ENCODE measurements around the gene FSD1L.
"Not testable (repeated sequence)": the region's sequence is repeated elsewhere in the genome, so short reads cannot be mapped to it uniquely, and the experiment has no call there.

The FSD1L gene

DNA sequence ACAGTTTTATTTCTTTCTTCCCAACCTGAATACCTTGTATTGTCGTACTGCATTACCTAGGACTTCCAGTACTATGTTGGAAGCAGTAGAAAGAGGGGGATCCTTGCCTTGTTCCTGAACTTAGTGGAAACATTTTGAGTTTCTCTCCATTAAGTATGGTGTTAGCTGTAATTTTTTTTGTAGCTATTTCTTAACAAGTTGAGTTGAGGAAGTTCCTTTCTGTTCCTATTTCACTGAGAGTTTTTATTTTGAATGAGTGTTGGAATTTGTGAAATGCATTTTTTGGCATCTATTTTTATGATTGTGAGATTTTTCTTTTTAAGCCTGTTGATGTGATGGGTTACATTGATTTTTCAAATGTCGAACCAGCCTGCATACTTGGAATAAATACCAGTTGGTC is 49.0 kb downstream of the FSD1L start:
- ATAC-seq = no peak

DNA sequence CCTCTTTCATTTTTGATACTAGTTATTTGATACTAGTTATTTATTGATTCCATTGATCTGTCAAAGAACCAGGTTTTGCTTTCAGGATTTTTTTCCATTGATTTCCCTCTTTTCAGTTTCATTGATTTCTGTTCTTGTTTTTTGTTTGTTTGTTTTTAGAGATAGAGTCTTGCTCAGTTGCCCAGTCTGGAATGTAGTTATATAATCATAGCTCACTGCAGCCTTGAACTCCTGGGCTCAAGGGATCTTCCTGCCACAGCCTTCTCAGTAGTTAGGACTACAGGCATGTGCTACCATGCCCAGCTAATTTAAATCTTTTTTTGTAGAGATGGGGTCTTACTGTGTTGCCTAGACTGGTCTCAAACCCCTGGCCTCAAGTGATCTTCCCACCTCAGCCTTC is 49.9 kb downstream of the FSD1L start:
- ATAC-seq = no peak

DNA sequence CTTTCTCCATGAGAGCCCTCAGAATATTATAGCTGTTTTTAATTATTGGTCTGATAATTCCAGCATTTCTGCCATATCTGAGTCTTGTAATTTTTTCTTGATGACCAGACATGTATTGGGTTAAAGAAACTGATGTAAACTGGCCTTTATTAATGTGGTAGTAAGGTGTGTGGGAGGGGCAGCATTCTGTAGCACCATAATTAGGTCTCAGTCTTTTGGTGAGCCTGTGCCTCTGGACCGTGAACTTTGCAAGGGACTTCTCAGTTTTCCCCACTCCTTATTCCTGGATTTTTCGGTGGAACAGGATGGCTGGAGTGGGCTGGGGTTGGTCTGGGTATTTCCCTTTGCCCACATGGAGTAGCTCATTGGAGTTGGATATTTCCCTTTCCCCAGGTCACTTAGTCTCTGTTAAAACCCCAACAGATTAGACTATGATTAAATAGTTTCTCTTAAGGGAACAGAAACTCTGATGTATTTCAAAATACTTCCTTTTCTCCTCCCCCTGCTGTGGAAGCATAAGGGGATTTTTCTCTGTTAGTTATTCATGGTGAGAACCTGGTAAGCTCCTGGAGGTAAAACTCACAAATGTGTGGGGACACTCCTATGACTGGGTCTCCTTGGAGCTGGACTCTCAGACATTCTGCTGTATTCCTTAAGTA is 52.4 kb downstream of the FSD1L start:
- peak in 1 of 2 donors; percentile 30 for ATAC-seq

GRCh38 chr9:105501414-105501813 is 53.6 kb downstream of the FSD1L start:
- ATAC-seq = no peak

DNA sequence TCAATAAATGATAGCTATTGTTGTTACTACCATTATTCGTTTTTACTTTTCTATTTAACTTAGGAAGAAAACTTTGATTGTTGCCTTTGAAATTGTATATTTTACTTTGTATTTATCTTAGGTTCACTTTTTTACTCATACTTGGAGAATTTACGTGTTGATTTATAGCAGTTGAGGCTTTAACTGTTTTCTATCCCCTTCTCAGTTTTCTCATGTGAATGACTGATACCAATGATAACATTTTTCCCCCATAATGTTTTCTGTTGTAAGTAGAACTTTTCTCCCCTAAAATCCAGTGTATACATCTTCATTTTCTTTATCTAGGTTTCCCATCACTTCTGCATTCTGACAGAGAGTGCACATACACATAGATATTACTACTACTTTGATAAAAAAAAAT is 54.4 kb downstream of the FSD1L start:
- ATAC-seq = no peak

- peak in 1 of 2 donors; percentile 43 for ATAC-seq
Observed at GRCh38 chr9:105503881-105504280, 56.0 kb downstream of the FSD1L start.

DNA sequence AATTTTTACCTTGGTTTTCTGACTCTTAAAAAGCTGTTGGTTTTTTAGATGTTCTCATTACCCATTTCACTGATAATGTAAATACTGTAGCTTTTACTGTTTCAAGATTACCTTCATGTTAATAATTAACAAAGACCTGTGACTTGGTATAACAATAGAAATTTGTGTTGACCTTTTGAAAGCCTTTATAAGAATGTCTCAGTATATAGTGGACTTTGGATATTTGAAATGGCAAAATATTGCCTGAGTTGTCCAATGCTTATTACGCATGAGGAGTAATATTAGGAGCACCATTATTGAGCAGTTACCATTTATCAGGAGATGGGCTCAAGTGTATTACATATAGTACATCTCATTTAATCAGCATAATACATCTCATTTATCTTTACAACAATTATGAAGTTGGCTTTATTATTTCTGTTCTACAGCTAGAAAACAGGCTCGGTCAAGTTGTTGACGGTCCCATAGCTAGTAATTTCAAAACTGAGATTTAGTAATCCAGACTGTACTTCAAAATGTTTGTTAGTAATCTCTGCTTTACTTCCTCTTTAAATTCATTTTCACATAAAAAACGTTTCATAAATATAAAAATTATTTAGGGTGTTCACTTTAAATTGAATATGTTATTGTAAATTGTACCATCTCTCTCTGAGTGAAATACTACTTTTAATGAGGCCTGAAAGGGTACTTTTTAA is 59.4 kb downstream of the FSD1L start:
- ATAC-seq = no peak

- no peak for ATAC-seq
Observed at GRCh38 chr9:105508530-105508929, 60.7 kb downstream of the FSD1L start.

DNA sequence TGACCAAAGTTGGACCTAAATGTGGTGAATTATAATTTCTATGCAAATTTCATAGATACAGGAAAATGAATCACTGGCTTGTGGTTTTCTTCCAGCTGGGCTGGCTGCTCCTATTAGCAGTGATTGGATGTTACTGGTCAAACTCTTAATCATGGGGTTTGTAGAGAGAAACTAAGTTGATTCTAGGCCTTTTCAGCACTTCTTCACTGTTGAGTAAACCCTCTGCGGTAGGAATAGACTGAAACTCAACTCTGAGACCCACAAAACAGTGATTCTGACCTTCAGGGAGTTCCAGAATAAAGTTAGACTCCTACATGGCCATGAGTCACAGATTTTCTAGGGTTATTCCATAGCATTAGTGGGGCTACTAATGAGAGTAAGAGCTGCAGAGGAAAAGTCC is 62.2 kb downstream of the FSD1L start:
- ATAC-seq = peak; percentile 67 to 76

DNA sequence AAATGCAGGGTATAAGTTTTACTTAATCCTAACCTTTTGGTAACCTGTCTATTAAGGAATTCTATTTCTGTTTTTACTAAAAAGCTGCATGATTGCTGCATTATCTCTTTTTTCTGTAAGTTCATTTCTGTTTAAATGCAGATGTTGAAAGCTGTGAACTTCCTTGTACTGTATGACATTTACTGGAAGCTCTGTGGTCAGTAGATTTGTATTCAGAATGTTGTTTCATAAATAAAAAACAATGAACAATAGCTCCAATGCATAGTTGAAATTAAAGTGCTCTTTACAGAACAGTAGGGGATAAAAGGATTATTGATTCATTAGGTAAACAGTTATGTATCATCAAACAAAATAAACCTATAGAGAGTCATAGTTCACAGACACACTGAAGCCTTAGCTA is 63.6 kb downstream of the FSD1L start:
- ATAC-seq = no peak

- no peak for ATAC-seq
Observed at GRCh38 chr9:105515811-105516413, 68.1 kb downstream of the FSD1L start.

DNA sequence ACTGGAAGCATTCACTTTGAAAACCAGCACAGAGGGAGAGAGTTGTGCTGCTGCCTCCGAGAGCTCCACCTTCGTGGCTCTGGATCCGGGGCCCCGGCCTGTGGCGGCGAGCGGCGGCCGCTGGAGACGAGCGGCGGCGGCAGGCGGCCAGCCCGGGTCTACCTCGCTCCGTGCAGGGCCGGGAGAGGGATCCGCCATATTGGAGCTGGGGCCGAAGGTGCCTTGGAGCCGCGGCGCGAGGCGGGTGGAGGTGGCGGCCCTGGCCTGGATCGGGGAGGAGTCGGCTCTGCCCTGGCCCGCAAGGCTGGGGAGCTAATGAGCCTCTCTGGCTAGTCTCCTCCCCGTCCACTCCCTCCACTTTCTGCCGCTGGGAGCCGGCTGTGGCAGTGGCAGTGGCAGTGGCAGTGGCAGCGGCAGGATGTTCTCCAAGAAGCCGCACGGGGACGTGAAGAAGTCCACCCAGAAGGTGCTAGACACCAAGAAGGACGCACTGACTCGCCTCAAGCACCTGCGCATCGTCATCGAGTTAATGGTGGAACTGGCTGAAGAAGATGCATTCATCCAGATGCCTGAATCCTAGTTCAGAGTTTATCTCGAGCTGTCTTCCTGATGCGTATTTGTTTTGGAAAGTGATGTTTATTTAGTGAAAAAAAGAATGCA is 72.0 kb downstream of the FSD1L start:
- peak; percentile 83 to 84 for ATAC-seq

- not testable (repeated sequence) for ATAC-seq
Observed at GRCh38 chr9:105520992-105521391, 73.2 kb downstream of the FSD1L start.

GRCh38 chr9:105522618-105523385 is 75.0 kb downstream of the FSD1L start:
- not testable (repeated sequence) for ATAC-seq

DNA sequence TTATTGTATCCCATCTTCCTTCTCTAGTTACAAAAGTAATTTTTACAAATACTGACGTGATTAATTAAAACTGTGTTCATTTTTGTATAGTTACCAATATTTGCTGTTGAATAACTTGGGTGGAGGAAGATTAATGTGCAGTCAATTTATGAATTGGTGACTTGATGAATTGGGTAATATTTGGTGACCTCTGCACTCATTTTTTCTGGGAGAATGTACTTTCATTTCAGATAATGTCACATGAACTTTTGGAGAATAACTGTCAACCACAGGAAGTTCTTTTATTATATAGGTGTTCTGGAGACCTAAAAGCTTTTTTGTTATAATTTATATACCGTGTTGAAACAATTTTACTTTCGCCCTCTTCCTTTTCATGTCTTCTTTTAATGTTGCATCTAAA is 83.7 kb downstream of the FSD1L start:
- no peak for ATAC-seq

DNA sequence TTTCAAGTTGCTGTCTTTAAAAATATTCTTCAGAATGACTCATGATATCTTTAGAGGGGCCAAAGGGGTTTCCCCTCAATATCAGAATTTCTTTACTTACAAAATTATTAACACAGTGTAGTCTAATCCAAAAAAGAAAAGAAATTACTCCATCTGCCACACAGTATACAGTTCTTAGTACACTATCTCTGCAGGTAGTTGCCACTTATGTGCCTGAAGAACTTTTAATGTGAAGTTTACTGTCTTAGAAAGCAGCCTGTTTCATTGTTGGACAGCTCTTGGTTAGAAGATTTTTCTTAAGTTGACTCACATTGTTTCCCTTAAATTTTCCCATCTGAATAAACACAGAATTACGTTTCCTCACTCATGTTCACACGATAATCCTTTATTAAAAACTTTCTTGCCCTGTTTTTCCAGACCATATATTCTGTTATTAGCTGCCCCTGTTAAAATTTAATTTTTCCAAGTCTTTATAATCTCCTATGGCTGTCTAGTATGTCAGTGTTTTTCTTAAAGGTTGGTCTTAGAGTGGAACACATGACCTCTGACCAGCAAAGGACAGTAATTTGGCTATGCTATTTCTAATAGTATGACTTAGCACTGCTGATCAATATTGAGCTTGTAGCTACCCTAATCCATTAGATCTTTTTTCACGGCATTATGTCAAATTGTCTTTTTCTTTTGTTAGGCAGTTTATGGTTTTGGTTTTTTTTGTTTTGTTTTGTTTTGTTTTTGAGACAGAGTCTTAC is 88.3 kb downstream of the FSD1L start:
- peak in 1 of 2 donors; percentile 48 for ATAC-seq

- no peak for ATAC-seq
Observed at GRCh38 chr9:105539452-105539851, 91.6 kb downstream of the FSD1L start.

- peak; percentile 96 to 98 for ATAC-seq
Observed at GRCh38 chr9:105541838-105542237, 94.0 kb downstream of the FSD1L start.

DNA sequence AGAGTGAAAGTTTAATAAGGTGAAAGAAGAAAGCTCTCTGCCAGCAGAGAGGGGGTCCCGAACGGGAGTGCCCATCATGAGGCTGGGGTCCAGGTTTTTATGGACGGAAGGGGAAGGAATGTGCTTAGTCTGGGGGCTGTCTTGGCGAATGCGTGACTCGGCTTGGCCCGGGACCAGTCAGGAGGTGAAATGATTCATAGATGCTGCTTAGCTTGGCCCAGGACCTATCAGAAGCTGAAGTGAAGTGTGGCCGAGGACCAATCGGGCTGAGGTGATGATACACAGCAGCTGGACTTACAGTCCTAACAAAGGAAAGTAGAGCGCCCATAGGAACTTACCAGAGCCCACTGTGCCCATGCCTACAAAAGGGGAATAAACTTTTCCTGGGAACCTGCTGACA is 106.2 kb downstream of the FSD1L start:
- ATAC-seq = no peak

DNA sequence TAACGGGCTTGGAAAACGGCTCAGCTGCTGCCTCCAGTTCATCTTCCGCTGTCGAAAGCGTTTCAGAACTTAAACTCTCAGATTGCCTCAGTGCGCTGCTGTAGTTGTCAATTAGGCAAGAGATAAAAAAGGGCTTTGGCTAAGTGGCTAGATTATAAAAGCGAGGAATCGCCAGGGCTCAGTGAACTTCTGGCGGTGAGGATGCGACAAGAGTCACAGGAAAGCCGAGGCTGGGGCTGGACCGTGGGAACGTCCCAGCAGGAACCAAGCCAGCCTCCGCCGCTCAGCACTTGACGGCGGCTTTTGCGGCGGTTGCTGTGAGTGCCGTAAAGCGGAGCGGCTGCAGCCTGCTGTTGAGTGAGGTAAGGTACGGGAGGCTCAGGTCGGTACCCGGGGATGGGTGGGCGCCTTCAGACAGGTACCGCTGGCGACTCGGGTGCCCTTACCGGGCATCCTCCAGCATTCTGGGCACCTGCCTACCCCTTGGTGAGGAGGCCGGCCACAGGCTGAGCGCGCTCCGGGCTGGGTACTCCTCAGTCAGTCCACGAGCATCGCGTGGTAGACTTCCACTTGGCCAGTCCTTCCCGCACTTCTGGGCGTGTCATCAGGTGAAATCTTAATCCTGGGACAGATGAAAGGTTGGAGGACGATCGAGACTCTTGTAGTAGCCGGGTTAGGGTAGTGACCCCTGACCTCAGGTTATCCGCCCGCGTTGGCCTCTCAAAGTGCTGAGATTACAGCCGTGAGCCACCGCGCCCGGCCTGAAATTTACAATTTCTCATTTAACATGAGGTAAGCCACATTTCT is 110.2 kb downstream of the FSD1L start, which contains the start of gene FKTN:
FKTN (plus strand) TSS at position 328 of the 807 bp plus-strand sequence. CDS start 16,902 bp downstream, outside the sequence.
- ATAC-seq = peak; percentile 97 to 99

DNA sequence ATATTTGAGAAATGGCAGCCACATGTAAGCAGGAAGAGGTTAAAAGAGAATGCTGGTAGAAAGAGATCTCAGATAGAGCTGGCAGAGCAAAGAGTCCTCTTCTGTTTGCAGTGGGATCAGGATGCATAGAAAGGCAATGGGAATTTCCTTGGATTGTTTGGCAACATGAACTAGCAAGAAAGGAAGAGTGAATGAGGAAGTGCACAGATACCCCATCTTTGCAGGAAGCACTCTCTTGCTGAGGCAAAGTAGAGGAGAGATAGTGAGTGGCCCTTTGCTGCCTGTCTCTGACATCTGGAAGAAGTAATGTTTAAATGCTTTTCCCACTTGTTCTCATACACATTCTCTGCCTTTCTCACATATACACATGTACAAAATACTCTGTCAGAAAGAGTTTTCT is 124.6 kb downstream of the FSD1L start:
- no peak for ATAC-seq

All from activated CD4-positive, CD25-positive, alpha-beta regulatory T cell treated with anti-CD3 and anti-CD28 coated beads, Interleukin-2, amount 50 U/mL, for 24 hours (primary cell).